HG03097 (cell line): Measurements from ENCODE around the gene UNC5C.

Experiments used
- ATAC-seq: cut with Tn5 transposase; IDR thresholded peaks from one replicate; pipeline ENCODE4 v1.9.1; 2021; ENCODE audit not compliant: unreplicated experiment, low FRiP score

Gene UNC5C

DNA sequence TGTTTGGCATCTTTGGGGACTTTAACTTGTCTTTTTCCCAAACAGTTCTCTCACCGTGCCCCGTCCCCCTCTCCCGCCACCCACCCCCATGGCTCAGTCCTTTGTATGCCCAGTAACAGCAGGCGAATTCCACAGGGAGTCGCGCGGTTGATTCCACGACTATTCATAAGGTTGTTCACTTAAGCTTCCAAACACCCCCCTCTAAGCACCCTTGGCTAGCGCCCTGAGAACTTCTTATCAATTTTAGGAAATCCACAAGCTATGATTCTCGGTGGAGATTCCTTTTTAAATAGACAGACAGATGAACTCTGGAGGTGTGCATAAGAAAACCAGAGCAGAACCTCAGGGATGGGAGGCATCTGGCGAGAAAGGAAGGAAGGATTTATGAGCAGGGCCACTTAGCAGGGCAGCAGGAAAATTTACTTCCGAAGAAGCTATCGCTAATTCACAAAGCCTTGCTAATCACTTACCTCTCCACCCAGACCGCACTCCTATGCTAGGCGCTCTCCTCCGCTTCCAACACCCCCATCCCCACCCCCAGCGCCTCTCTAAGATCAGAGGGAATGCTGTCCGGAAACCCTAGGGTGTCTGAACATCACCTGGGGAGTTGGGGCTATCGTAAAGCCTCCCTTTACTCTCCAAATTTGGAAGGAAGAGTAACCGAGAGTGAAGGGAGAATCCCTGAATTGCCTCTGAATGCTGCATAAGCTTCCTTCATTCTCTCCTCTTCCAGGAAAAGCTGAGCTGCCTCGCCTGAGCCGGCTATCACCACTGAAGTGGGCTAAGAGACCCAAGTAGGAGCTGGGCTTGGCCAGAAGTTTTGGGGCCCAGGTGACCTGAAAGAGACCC lies 1.7 kb downstream of the UNC5C start:
- ATAC-seq, result no peak

DNA sequence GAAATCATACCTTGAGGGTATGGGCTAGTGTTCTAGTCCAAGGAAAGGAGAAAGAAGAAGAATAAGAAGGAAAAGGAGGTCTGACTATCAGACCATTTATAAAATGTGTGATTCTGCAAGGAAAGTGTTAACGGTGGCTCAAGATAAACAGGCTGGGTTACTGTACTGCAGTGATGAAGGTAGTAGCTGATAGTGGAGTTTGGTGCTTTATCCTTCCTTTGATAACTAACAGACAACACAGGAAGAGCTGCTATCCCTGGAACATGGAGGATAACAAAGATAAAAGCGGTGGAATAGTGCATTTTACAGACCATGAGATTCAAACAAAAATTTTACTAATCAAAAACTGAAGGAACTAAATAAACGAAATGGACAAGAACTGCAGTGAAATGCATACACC lies 2.6 kb downstream of the UNC5C start:
- no peak for ATAC-seq

DNA sequence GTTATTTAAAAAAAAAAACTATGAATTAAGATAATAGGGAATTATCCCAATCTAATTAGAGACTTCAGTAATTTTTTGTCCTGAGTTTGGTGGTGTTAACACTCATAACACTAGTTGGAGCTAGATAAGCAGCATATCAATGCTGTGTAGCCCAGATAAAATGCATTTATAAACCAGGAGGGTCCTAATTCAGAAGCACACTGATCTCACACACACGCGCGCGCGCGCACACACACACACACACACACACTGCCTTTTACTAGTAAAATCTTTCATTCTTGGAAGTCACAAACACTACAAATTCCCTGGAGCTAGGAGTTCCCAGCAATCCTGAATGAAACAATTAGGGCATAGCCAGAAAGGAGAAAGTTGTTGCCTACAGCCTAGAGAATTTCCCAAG lies 3.2 kb downstream of the UNC5C start:
- ATAC-seq, result no peak

DNA sequence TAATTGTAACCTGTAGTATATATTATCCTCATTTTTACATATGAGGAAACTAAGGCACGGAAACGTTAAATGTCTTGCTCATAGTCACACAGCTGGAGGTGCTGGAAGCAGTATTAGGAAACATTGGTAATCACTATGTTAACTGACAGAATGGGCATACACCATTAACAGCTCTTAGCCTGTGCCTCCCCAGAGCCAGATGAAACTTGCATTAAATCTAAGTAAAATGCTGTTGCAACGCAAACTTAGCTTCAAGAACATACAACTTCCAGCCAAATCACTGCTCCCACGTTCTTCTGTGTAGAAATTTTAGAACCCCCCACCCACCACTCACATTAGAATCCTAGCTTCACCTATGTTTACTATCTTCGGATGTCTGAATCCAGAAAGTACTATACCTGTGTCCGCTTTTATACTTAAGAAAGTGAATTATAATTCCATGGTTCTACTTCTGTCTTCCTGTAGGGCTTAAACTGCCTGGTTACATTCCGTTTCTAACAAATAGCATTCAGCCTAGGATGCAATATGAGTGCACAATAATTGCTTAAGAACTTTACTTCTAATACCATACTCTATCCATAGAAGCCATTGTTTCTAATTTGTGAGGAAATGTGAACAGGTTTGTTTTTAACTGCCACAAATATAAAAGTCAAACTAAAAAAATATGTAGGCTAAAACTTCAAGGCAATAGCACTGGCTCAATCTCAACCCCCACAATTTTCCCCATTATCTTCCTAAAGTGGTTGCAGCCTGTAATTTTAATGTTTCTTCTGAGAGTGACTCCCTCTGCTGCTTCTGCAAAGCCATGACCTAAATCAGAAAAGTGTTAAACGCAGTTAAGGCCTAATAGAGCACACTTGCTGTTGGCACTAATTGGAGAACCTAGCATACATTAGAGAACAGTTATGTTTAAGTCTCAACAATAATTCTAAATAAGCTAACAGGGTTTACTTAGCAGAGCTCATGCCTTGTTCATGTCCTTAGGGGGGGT lies 4.4 kb downstream of the UNC5C start:
- no peak for ATAC-seq

DNA sequence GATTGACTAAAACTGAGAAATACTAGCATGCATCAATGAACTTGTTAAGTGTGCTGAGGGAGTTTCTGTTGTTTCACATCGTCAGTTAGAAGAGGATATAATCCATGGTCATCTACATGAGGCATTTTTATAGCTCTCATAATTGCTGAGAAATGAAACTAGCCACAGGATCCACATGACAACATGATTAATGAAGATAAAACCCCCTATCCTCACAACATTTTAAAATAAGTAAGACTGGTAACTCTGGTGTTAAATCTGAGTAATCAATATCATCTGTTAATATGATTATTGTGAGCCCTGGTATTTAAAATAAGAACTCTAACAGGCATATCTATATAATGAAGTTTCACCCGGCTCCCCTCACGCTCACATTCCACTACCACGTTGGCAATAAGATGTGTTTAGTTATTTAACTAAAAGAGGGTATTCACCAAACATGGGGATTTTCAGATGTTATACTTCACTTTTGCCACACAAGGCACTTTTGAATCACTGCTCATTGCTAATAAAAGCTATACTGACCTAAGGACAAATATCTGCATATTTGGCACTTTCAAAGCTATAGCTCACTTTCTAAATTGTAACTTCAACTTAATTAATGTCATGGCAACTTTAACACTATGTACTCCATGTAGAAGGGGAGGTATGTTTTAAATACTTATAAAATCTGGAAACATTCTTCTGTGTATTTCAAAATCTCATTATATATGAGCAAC lies 6.7 kb downstream of the UNC5C start:
- peak; percentile 84 for ATAC-seq

DNA sequence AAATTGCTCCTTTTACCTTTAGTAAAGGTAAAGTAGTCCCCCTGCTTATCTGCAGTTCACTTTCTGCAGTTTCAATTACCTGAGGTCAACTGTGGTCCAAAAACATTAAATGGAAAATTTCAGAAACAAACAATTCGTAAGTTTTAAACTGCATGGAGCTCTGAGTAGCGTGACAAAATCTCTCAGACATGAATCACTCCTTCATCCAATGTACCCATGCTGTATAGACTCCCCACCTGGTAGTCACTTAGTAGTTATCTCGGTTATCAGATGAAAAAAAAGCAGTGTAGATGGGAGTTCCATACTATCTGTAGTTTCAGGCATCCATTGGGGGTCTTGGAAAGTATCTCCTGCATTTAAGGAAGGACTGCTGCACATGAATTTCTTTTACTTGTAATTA lies 7.7 kb downstream of the UNC5C start:
- ATAC-seq, result no peak

DNA sequence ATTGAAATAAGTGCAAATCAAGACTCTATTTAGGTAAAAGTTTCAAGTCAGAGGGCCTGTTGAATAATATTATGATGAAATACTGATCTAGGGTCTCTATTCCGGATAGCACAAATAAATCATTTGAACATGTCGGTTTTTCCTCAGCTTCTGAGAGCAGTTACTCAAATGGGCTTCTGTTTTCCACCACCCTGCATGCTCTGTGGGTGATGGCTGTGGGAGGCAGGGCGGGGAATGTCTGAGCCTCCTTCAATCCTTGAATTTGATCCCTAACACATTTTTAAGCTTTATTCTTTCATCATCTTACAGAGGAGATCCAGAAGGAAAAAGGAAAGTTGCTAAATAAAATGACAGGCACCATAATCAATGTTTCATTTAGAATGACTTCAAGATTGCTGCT lies 8.5 kb downstream of the UNC5C start:
- no peak for ATAC-seq

DNA sequence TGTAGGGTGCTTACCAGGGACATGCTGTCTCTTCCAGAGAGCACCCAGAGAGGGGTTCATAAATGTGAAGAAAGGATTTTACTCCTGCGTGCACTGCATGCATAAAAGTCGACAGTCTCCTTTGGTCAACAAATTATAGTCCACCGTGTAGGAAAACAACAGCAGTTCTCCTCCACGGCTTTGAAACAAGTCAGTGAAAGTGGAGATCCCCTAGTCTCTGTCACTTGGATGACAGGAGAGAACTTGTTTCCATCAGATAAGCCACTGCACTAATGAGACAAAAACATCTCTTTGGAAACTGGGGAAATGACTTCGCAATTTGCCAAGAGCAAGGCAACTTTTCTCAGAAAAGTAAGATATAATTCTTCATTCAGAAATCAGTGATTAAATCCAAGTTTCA lies 9.7 kb downstream of the UNC5C start:
- no peak for ATAC-seq

DNA sequence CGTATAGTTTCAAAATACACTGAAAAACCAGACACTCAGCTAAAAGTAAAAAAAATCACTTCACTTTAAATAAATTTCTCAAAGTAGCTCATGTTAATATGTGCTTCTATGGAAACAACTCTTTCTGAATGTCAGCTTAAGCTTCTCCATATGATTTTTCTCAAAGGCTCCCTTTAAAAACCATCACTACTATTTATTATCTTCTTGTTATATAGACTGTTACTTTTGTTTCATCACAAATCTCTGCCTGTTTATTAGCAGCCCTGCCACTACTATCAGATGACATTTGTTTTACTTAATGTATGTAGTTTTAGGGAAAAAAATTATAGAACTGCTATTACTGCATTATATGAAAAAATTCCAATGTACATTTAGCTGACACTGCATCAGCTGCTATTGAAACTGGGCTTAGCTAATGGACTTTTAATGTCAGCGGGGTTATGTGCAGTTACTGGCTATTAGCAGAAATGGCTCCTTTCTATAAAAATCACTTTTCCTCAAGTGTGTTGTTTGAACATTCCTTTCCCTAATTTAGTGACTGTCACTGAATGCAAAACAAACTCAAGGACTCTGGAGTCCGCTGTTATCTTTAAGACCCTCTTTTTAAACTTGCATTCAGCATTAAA lies 10.8 kb downstream of the UNC5C start:
- no peak for ATAC-seq

DNA sequence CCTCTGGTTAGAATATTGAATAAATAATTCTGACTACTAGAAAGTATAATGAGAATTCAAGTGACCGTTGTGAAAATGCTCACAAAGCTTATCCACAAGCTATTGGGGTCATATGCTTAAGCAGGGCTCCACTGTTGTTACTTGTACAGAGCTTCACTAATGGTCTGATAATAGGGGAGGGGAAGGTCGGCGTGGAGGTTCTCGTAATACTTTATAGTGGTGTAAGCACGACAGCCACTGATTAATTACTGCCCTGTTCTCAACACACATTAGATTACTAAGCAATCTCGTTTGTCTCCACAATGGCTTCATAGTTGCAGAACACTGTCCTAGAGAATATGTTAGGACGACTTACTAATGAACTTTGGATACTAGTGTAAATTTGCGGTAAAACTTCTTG lies 11.6 kb downstream of the UNC5C start:
- no peak for ATAC-seq

DNA sequence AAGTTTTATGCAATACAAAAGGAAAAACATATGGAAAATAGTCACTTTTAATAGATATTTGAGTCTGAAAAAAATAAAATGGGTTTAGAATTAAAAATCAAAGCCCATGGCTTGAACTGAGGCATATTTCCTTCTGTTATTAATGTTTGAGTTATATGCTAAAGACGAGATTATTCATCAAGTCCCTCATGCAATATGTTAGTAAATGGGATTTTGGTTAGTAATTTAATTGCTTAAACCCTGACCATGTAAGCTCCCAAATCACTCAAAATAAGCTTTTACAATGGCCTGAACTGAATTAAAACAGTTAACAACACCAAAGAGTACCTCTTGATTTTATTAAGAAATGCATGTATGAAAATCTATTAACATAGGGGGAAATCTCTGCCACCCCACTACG lies 12.1 kb downstream of the UNC5C start:
- no peak for ATAC-seq

DNA sequence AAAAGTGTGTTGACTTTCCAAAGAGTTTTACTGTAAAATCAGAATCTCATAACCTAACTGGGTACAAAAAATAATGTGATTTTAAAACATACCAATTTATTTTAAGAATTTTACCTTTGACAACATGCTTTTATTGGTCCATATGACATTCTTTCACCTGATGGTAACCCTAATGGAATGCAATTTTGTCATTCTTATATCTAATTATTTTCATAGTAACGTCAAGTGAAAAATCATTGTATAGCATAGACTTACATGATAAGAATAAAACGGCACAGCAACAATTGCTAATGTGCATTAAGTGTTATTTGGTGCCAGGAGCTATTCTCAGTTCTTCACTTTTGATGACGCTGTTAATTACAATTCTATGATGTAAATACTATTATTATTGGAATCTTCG lies 13.6 kb downstream of the UNC5C start:
- ATAC-seq, result no peak

DNA sequence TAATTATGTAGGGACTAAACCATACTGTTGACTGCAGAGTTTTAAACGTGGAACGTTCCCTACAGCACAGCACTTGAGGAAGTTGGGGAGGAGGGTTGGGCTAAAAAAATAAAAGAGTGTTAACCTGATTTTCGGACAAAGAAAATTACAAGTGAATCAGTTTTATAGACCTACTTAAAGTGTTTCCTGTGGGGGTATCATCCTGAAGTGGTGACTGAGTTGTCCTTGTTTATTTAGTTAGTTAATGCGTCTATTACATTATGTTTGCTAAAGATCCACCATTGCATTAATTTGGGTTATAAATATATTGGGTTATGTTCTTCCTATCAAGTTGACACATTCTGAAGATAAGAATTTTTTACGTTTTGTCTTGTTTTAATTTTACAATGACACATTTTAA lies 14.7 kb downstream of the UNC5C start:
- ATAC-seq, result no peak

DNA sequence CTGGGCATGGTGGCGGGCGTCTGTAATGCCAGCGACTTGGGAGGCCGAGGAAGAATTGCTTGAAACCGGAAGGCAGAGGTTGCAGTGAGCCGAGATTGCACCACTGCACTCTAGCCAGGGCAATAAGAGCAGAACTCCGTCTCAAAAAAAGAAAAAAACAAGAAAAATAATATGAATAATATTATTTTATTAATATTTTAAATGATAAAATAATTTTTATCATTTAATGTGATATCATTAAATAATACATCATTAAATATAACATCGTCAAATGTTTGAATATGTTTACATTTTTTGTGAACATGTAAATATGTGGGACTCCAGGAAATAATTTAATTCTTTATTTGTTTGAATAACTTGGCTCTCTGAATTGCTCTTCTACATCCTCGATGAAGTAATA lies 15.5 kb downstream of the UNC5C start:
- ATAC-seq, result no peak

DNA sequence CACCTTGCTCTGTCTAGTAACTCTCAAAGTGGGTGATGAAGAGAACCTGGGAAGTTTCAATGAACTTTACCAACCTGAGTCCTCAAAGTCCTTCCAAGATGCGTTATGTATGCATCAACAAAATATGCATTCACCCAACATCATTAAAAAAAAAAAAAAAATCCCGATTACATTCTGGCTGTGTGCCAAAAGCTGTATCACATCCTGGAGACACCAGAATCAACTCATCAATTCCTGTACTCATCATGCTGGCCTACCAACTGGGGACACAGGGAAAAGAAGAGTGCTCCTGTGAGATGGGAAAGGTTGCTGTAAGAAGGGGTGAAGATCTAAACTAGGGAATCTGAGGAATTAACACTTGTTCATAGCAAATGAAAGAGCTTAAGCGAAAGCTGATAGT lies 16.5 kb downstream of the UNC5C start:
- ATAC-seq, result no peak

DNA sequence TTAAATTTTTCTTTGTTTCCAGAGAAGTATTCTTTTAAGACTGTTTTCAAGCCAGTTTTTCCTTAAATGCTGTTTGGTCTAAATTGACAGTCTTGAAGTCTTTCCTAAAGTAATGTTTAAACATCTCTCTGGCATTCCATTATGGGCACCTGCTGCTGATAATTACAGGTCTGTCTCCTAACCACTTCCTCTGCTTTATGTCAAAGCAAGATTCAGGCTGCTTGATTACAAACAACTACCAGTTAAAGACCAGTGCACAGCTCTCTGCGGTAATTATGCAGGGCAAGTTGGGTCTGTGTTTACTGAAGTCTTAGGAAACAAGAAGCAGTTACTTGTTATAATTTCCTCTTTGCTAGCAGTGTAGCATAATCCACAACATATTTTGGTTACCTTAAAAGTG lies 17.6 kb downstream of the UNC5C start:
- ATAC-seq, result no peak

DNA sequence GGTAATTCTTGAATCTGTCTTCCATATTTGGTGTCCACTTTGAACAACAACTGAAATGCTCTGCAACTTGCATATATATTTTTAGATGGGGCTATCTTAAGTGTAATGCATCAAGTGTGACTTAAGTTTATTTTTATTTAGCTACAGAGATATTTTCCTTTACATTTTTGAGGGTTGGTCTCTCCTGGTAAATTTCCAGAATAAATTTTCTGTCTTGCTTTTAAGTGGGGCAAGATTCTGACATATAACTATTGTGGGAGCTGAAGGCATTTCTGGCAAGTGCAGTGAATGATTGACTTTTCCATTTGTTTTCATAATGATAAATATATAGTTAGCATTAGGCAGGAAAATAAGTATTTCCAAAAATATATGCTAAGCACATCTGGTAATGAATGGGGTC lies 18.8 kb downstream of the UNC5C start:
- no peak for ATAC-seq

DNA sequence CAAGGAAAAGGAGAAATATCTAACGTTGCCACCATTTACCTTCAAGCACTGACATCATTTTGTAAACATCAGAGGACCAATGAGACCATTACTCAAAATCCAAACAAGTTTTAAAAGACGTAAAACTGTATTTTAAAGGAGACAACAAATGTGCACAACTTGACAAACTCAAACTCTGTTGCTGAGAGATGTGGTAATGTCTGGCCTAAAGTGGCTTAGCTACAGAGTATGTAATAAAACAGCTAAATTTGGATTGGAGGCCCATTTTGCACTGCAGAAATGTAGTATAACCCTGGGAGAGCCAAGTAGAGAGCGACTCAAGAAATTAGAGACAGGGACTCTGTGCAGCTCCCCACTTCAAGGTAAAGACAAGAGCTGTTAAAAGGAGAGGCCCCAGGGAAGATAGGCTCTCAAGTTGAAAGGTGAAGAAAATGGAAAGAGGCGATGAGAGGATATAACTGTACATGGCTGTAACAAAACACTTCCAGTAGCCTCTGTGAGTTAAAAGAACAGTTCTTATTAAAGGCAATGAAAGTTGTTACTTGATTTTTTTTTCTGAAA lies 20.3 kb downstream of the UNC5C start:
- no peak for ATAC-seq

DNA sequence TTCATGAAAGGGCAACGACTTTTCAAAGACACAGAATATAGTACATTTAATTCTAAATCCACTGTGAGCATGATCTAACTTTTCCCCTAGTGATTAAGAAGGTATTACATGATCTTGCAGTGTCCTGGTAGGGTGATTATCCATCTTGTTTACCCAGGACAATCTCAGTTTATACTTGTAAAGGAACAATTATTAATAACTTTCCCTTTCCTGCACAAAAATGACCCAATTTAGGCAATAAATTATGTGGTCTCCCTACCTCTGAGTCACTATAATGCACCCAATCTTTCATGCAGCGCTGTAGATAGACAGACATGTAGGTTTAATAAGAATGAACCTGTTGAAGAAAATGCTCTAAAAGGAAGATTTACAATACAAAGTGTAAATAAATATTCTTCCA lies 22.7 kb downstream of the UNC5C start:
- no peak for ATAC-seq

DNA sequence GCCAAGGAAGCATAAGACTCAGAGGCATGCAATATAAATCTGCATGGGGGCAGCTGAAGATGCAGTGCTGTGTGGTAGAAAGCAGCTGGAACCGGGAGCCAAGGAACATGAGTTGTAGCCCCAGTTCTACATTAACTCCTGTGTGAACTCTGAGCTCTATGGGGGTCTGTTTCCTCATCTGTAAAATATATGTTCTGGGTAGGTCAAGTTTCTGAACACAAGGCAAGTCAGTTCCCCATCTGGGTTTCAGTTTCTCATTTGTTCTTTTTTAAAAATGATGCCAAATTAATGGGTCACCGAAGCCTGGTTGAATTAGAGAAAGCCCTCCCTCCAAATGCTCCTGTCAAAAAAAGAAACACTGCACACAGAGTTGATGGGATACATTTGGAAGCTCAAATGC lies 24.0 kb downstream of the UNC5C start:
- no peak for ATAC-seq
